Thoracic aorta (tissue), 2 donors: ENCODE data around the gene SERTAD2. TPM values are rescaled to one million over a fixed set of nuclear protein-coding genes. Genes with fewer than 3 reads are reported as not detected.

Experiments
- ATAC-seq: fragments of 150-250 bp; one replicate; pipeline ENCODE4 v1.8.0; 2017; ENCODE audit warnings: low read depth; ENCODE audit not compliant: insufficient number of reproducible peaks, low FRiP score
- DNase-seq: peaks from one replicate; pipeline ENCODE4 v3.0.0-alpha.2; 2020; ENCODE audit warnings: low spot score
- H3K27ac ChIP-seq, 2 donors: fragments of 200-600 bp; sonication (generic); 1 replicate in 1 of 2; 2 replicates in 1 of 2; pipeline ENCODE4 v1.5.1; 2016; ENCODE audit warnings: mild to moderate bottlenecking in 2 of 2, moderate library complexity in 2 of 2
- H3K27me3 ChIP-seq: fragments of 200-600 bp; sonication (generic); replicated peaks from 2 replicates; pipeline ENCODE4 v1.6.0; 2016; ENCODE audit warnings: mild to moderate bottlenecking; ENCODE audit not compliant: insufficient read depth
- H3K36me3 ChIP-seq: fragments of 200-600 bp; sonication (generic); one replicate; pipeline ENCODE4 v1.5.1; 2016
- H3K4me1 ChIP-seq, 2 donors: fragments of 200-600 bp; sonication (generic); 1 replicate in 1 of 2; 2 replicates in 1 of 2; pipeline versions ENCODE4 v1.5.1 to v1.6.0; 2016; ENCODE audit warnings: low read depth in 2 of 2, mild to moderate bottlenecking in 1 of 2; ENCODE audit not compliant: control insufficient read depth in 1 of 2
- H3K4me3 ChIP-seq: fragments of 200-600 bp; sonication (generic); 2 replicates; pipeline ENCODE4 v1.5.1; 2016; ENCODE audit warnings: mild to moderate bottlenecking
- H3K9me3 ChIP-seq: fragments of 200-600 bp; sonication (generic); 2 replicates; pipeline ENCODE4 v1.5.1; 2016
- total RNA-seq, 2 donors: library from RNA; depleted of rRNA; stranded (reverse); fragments of >200 nt; gene quantifications; one replicate each; pipeline versions ENCODE4 v1.1.0 to v1.2.3, GENCODE V29; 2016
- TF ChIP-seq, protein P1 (sequence below): fragments of 200-600 bp; sonication (generic); IDR thresholded peaks from one replicate; pipeline ENCODE4 v1.5.1; 2019; ENCODE audit warnings: antibody characterized with exemption

Gene SERTAD2
- total RNA-seq, 2 donors from 2014 or later = 17.9 to 31.9 TPM

DNA sequence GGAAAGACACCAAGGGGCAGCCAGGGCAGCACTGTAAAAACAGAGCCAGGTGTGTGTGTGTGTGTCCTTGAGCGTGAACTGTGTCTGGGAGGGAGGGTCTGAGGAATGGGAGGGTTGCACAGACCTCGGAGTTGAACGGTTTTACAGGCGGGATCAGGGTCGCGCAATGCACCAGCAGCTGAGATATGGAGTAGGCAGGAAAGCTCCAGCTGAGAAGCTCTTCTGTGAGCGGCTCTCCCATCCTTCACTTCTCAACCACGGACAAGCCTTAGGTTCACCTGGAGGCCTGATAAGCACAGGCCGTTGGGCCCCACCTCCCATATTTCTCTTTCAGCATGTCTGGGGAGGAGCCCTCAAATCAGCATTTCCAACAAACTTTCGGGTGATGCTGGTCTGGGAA, 12.1 kb downstream of the SERTAD2 start:
- Histone ChIP-seq H3K4me3 (no peak overlapping the region), H3K4me1 (peaks cover 20 to 26% of the 10 kb centered on the region in 2 donors), H3K36me3 (no peaks in the 10 kb centered on the region), H3K27ac (no peak overlapping the region), H3K9me3 (no peaks in the 10 kb centered on the region), H3K27me3 (no peaks in the 10 kb centered on the region)
- TF ChIP-seq, protein P1, sequence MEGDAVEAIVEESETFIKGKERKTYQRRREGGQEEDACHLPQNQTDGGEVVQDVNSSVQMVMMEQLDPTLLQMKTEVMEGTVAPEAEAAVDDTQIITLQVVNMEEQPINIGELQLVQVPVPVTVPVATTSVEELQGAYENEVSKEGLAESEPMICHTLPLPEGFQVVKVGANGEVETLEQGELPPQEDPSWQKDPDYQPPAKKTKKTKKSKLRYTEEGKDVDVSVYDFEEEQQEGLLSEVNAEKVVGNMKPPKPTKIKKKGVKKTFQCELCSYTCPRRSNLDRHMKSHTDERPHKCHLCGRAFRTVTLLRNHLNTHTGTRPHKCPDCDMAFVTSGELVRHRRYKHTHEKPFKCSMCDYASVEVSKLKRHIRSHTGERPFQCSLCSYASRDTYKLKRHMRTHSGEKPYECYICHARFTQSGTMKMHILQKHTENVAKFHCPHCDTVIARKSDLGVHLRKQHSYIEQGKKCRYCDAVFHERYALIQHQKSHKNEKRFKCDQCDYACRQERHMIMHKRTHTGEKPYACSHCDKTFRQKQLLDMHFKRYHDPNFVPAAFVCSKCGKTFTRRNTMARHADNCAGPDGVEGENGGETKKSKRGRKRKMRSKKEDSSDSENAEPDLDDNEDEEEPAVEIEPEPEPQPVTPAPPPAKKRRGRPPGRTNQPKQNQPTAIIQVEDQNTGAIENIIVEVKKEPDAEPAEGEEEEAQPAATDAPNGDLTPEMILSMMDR = no peak
- DNase-seq = no peak
- ATAC-seq = no peak

- Histone ChIP-seq H3K4me1 (peaks cover 13 to 15% of the 10 kb centered on the region in 2 donors), H3K4me3 (no peak overlapping the region), H3K27ac (no peak overlapping the region), H3K36me3 (no peaks in the 10 kb centered on the region), H3K27me3 (no peaks in the 10 kb centered on the region), H3K9me3 (no peaks in the 10 kb centered on the region)
- ATAC-seq = no peak
- TF ChIP-seq, protein P1 = no peak
- DNase-seq = no peak
These were observed 13.3 kb downstream of the SERTAD2 start for GRCh38 chr2:64640153-64641044.

DNA sequence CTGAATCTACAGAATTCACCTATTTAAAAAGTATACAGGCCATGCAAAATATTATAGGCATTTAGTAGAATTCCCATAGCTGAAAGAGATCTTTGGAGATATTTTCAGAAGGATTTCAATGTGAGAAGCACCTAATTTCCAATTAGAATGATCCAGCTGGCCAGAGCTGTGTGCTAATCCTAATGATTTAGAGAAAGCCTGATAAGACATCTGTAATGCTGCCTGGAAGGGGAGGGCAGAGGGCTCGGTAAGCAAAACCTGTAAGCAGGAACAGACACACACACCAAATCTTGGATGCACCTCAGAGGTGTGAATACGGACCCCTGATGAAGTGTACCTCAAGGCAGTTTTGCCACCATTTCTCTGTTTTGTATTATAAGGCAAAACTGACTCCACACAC, 14.0 kb downstream of the SERTAD2 start:
- no peak for DNase-seq
- no peaks in the 10 kb centered on the region for H3K27me3 ChIP-seq
- H3K9me3 ChIP-seq = no peaks in the 10 kb centered on the region
- H3K4me3 ChIP-seq = no peak overlapping the region
- no peak overlapping the region for H3K27ac ChIP-seq
- H3K4me1 ChIP-seq = peaks cover 11 to 13% of the 10 kb centered on the region in 2 donors
- no peaks in the 10 kb centered on the region for H3K36me3 ChIP-seq
- no peak for ATAC-seq
- TF ChIP-seq, protein P1 = no peak

DNA sequence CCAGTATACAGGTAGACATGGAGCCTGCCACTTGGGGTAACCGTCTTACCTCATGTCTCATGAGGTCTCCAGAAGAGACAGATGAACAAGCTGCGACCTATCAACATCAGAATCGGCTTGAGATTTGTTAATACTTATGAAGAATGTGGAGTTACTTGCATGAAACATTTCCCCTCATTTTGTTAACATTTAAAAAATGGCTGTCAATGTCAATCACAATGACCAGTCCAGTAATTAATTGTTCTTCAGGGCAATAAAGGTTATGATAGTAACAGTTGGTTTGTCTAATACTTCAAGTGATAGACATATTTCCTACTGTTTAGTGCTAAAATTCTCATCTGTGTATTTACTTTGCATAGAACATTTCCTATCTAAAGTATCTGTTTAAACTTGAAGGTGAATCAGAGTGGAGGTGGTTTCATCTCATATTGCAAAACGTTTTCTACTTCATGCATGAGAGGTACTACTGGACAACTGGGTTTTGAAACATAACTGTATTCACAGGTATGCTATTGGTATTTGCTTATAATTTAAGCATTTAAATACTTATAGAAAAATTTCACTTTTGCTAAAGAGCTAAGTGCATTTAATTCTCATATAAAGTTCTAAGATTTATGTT, 15.1 kb downstream of the SERTAD2 start:
- Histone ChIP-seq H3K36me3 (no peaks in the 10 kb centered on the region), H3K27me3 (no peaks in the 10 kb centered on the region), H3K4me1 (peaks cover 6 to 8% of the 10 kb centered on the region in 2 donors), H3K4me3 (no peak overlapping the region), H3K9me3 (no peaks in the 10 kb centered on the region), H3K27ac (no peak overlapping the region)
- ATAC-seq (no peak), DNase-seq (no peak)
- TF ChIP-seq, protein P1 = no peak

DNA sequence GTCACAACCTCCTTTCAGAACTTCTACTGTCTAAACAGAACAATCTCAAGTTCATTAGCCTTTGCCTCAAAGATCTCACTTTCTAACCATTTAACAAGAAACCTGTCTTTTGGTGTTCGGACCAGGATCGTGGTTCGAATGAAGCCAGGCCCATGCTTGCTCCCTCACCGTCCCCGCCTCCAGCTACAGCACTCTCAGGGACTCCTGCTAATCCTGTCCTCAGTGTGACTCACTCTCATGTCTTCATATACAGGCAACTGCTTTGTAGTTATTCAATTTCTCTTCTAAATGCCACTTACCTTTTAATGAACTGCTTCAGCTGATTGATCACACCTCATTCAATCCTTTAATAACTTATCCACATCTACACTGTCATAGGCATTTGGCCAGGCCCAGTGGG, 15.8 kb downstream of the SERTAD2 start:
- TF ChIP-seq, protein P1 = no peak
- Histone ChIP-seq H3K4me1 (peaks cover 6 to 8% of the 10 kb centered on the region in 2 donors), H3K4me3 (no peak overlapping the region), H3K27me3 (no peaks in the 10 kb centered on the region), H3K36me3 (no peaks in the 10 kb centered on the region), H3K27ac (no peak overlapping the region), H3K9me3 (no peaks in the 10 kb centered on the region)
- ATAC-seq (no peak), DNase-seq (no peak)
